Measurements from ENCODE around the gene RANBP3. TPM values are rescaled to one million over a fixed set of nuclear protein-coding genes. Genes with fewer than 3 reads are reported as not detected.
A peak's percentile ranks its signal among the peaks of the same experiment; 100 is the strongest.

Gene RANBP3
- total RNA-seq, 1 experiment from 2014 or later, result 59.5 TPM

DNA sequence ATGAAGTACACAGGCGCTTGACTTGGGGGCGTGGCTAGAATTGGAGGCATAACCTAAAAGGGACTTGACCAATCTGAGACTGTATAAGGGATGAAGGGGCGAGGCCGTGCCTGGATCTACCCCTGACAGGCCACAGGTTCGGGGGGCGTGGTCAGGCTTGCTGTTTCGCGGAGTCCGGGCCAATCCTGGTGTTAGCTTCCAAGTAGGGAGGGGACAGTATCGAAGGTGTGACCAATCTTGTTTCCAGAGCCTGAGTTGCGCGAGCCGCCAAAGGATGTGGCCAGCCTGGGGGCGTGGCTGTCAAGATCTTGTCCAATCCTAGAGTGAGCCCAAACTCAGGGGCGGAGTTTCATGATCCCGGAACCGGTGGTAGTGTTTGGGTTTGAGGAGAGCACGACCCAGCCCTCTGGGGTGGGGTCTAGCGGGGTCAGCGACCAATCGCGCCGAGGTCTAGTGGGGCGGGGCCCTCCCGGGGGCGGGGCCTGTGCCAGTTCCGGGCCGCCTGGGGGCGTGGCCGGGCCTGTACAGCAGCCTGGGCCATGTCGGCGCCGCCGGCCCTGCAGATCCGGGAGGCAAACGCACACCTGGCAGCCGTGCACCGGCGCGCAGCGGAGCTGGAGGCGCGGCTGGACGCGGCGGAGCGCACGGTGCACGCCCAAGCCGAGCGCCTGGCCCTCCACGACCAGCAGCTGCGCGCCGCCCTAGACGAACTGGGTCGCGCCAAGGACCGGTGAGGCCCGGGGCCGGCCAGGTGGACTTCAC is 73.4 kb downstream of the RANBP3 start, which contains the start of gene VMAC:
Gene VMAC (plus strand): TSS at position 521 of the 762 bp plus-strand sequence. CDS start 19 bp downstream, at position 540.
- TF ChIP-seq, protein P1, sequence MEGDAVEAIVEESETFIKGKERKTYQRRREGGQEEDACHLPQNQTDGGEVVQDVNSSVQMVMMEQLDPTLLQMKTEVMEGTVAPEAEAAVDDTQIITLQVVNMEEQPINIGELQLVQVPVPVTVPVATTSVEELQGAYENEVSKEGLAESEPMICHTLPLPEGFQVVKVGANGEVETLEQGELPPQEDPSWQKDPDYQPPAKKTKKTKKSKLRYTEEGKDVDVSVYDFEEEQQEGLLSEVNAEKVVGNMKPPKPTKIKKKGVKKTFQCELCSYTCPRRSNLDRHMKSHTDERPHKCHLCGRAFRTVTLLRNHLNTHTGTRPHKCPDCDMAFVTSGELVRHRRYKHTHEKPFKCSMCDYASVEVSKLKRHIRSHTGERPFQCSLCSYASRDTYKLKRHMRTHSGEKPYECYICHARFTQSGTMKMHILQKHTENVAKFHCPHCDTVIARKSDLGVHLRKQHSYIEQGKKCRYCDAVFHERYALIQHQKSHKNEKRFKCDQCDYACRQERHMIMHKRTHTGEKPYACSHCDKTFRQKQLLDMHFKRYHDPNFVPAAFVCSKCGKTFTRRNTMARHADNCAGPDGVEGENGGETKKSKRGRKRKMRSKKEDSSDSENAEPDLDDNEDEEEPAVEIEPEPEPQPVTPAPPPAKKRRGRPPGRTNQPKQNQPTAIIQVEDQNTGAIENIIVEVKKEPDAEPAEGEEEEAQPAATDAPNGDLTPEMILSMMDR (IDR thresholded peaks at IDR 0.05; ENCODE audit: unreplicated experiment), result no peak
- H3K36me3 Mint-ChIP-seq (ENCODE audit: insufficient read depth, unreplicated experiment), result peaks cover 44% of the 10 kb centered on the region
- BruUV-seq (replicated peaks), result no TSS peak
- intact Hi-C loops (cut with micrococcal nuclease), result no loop called here
- H3K27me3 Mint-ChIP-seq (ENCODE audit: insufficient read depth, unreplicated experiment), result no peaks in the 10 kb centered on the region
- H3K4me3 Mint-ChIP-seq (ENCODE audit: unreplicated experiment), result peak within 1 kb of the TSS; percentile 97
- peaks cover 6% of the 10 kb centered on the region for H3K4me1 Mint-ChIP-seq (ENCODE audit: insufficient read depth, unreplicated experiment)
- POLR2A ChIA-PET, result interaction anchor here (0.6 to 4.1 kb wide), 25 partner anchors 8 to 839 kb away, joined by 3 to 32 read pairs (median 4); partner anchors contain the start of genes ALKBH7, CAPS, DUS3L and GTF2F1
- CTCF ChIA-PET, result interaction anchor here (0.5 to 1.7 kb wide), 6 partner anchors 63 to 991 kb away, joined by 3 to 4 read pairs (median 4); partner anchors contain the start of gene NRTN
- DNase-seq (ENCODE audit: unreplicated experiment), result peak; percentile 100
- H3K27ac Mint-ChIP-seq (ENCODE audit: low read depth, unreplicated experiment), result peak within 1 kb of the TSS; percentile 98
- no peaks in the 10 kb centered on the region for H3K9me3 Mint-ChIP-seq (ENCODE audit: unreplicated experiment)

DNA sequence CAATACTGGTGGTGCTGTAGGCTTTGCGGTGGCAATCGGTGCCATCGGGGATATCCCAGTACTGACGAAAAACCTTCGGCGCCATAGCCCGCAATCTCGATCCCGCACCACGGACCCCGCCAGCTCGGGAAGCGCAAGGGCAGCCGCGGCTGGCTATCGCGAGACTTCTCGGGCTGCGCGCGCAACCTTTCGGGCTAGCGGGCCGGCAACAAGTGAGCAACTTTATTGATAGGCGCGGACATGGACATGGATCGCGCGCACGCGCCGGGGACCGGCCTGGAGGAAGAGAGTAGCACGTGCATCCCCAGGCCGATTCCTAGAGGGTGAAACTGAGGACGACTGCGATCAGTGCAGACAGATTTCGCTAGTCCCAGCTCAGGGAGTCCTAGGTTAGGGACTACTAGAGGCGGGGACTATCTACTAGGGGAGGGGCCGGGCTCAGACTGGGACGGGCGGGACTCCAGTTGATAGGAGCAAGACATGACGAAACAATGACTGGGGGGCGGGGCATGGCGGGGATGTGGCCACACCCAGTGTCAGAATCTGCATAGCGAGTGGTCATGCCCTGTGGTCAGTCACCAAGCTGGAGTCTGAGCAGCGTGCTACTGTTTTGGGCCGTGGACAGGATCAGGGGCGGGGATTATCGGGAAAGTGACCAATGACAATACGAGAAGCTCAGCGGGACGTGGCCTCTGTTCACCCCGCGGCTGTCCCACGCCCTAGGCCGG is 74.2 kb downstream of the RANBP3 start, which contains the start of gene NDUFA11:
Gene NDUFA11 (minus strand): TSS at position 167 of the 728 bp plus-strand sequence. CDS start 82 bp downstream, at position 85.
- peak; percentile 94 for DNase-seq (ENCODE audit: unreplicated experiment)
- TF ChIP-seq, protein P1 (IDR thresholded peaks at IDR 0.05; ENCODE audit: unreplicated experiment), result no peak
- no TSS peak for BruUV-seq (replicated peaks)
- intact Hi-C loops (cut with micrococcal nuclease), result no loop called here
- ChIA-PET POLR2A (interaction anchor here (0.6 to 4.1 kb wide), 32 partner anchors 9 to 1035 kb away, joined by 3 to 32 read pairs (median 4); partner anchors contain the start of genes CAPS, CATSPERD, DUS3L and GTF2F1), CTCF (interaction anchor here (0.5 to 1.8 kb wide), 5 partner anchors 72 to 109 kb away, joined by 3 to 13 read pairs (median 4); partner anchors contain the start of gene NRTN)
- Mint-ChIP-seq H3K9me3 (ENCODE audit: unreplicated experiment) (no peaks in the 10 kb centered on the region), H3K4me3 (ENCODE audit: unreplicated experiment) (peak within 1 kb of the TSS; percentile 97), H3K36me3 (ENCODE audit: insufficient read depth, unreplicated experiment) (peaks cover 44% of the 10 kb centered on the region), H3K4me1 (ENCODE audit: insufficient read depth, unreplicated experiment) (peaks cover 6% of the 10 kb centered on the region), H3K27me3 (ENCODE audit: insufficient read depth, unreplicated experiment) (no peaks in the 10 kb centered on the region), H3K27ac (ENCODE audit: low read depth, unreplicated experiment) (peak within 1 kb of the TSS; percentile 98)

DNA sequence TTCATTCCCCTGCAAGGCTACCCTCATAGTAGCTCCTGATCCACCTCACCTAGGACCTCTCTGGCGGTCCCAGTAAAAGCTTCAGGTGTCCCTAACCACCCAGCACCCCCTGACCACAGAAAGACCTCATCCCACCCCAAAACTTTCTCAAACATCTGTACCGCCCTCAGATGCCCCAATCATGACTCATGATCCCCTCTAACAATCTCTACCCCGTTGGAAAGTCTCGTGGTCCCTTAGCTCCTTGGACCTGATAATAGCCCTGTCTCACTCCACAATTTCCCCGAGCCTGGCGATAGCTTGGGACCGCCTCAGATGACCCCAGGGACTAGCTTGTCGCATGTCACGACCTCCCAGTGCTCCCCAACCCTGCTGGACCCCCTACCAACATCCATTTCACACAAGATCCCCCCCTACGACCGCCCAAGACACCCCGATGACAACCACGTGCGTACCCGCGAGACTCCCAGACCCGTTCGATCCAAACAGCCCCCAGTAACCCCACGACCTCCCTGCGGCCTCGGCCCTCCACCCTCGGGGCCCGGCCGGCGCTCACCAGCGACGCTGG is 74.8 kb downstream of the RANBP3 start:
- ChIA-PET POLR2A (interaction anchor here (0.7 to 4.1 kb wide), 21 partner anchors 11 to 1034 kb away, joined by 3 to 32 read pairs (median 7); partner anchors contain the start of genes CAPS, CATSPERD, DUS3L and LONP1), CTCF (interaction anchor here (0.6 to 1.8 kb wide), 4 partner anchors 23 to 101 kb away, joined by 3 to 13 read pairs (median 3); partner anchors contain the start of gene NRTN)
- peak; percentile 29 for DNase-seq (ENCODE audit: unreplicated experiment)
- Mint-ChIP-seq H3K4me1 (ENCODE audit: insufficient read depth, unreplicated experiment) (peaks cover 6% of the 10 kb centered on the region), H3K36me3 (ENCODE audit: insufficient read depth, unreplicated experiment) (peaks cover 44% of the 10 kb centered on the region), H3K27me3 (ENCODE audit: insufficient read depth, unreplicated experiment) (no peaks in the 10 kb centered on the region), H3K4me3 (ENCODE audit: unreplicated experiment) (peak overlapping the region; percentile 97), H3K27ac (ENCODE audit: low read depth, unreplicated experiment) (peak overlapping the region; percentile 98), H3K9me3 (ENCODE audit: unreplicated experiment) (no peaks in the 10 kb centered on the region)
- TSS peak; percentile 49 for BruUV-seq (replicated peaks)
- TF ChIP-seq, protein P1 (IDR thresholded peaks at IDR 0.05; ENCODE audit: unreplicated experiment), result no peak
- intact Hi-C loops (cut with micrococcal nuclease), result no loop called here

Measured in MCF 10A (cell line).